Gastrocnemius medialis (tissue), 4 donors: ENCODE results near the gene PEX7.

Source experiments
- POLR2A ChIP-seq, 2 donors: fragments of 450-650 bp; IDR thresholded peaks; one replicate each; pipeline ENCODE4 v1.6.1; 2017; ENCODE audit warnings: antibody characterized with exemption in 2 of 2, mild to moderate bottlenecking in 2 of 2, moderate library complexity in 2 of 2
- TF ChIP-seq, protein P1 (sequence below), 5 experiments: fragments of 450-650 bp in 3 of 5; fragments of 200-600 bp in 2 of 5; sonication (generic) in 2 of 5; IDR thresholded peaks in 4 of 5; conservative IDR thresholded peaks in 1 of 5; 1 replicate in 4 of 5; 2 replicates in 1 of 5; pipeline ENCODE4 v1.5.1; 2016 to 2019; ENCODE audit warnings: antibody characterized with exemption in 5 of 5, mild to moderate bottlenecking in 3 of 5, moderate library complexity in 3 of 5

DNA sequence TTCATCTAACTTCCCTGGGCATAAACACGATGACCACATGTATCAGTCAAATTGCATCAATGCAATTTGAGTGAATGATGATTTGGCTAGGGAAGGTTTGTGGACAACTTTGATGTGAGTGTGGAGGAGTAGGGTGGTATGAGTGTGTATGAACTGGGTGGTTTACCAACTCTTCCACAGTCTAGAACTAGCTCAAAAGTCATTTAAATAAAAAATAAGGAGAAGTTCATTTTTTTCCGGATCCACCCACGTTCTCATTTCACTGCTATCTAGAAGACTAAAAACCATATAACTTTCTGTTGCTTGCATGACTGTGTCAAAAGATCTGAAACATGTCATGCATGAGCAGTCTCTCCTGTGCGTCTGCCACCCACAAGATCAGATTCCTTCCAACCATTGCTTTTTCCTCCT lies 123.3 kb downstream of the PEX7 start:
- TF ChIP-seq, protein P1, sequence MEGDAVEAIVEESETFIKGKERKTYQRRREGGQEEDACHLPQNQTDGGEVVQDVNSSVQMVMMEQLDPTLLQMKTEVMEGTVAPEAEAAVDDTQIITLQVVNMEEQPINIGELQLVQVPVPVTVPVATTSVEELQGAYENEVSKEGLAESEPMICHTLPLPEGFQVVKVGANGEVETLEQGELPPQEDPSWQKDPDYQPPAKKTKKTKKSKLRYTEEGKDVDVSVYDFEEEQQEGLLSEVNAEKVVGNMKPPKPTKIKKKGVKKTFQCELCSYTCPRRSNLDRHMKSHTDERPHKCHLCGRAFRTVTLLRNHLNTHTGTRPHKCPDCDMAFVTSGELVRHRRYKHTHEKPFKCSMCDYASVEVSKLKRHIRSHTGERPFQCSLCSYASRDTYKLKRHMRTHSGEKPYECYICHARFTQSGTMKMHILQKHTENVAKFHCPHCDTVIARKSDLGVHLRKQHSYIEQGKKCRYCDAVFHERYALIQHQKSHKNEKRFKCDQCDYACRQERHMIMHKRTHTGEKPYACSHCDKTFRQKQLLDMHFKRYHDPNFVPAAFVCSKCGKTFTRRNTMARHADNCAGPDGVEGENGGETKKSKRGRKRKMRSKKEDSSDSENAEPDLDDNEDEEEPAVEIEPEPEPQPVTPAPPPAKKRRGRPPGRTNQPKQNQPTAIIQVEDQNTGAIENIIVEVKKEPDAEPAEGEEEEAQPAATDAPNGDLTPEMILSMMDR (IDR thresholded peaks at IDR 0.05 in 4 of 5, conservative IDR thresholded peaks at IDR 0.05 in 1 of 5): no peak
- no peak for TF ChIP-seq POLR2A (IDR thresholded peaks at IDR 0.05)
